Pons (tissue), 1 donor: ENCODE data around the gene ANTXR1.
"Not testable (repeated sequence)": the region's sequence is repeated elsewhere in the genome, so short reads cannot be mapped to it uniquely, and the experiment has no call there.

ENCODE experiments used
- DNase-seq: peaks from one replicate; pipeline ENCODE4 v3.0.0-alpha.2; 2016; ENCODE audit warnings: low spot score

Gene ANTXR1

GRCh38 chr2:69237070-69237670, 224.2 kb downstream of the ANTXR1 start:
- no peak for DNase-seq

DNA sequence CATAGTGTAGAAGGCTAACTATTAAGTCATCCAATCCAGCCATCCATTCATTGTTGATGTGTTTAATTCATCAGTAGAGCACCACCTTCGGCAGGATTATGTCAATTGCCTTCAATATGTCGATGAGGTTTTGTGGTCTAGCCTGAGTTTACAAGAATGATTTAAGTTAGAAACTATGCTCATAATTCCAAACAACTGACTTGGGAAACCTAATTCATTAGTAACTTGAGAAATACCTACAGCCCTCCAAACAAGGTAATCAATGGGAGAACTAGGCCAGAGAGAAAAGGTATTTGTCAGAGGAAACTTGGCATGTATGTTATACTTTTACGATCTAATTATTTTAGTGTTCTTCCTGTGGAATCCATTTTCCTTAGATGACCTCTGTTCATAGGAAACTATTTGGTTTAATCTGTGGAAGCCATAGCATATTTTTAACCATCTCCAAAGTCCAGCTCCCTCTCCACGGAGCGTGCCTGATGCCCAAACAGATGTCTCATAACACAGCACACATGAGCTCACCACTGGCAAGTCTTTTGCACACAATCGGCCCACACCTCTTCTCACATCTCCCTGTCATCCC, 225.6 kb downstream of the ANTXR1 start:
- no peak for DNase-seq

- no peak for DNase-seq
These were observed 228.1 kb downstream of the ANTXR1 start for GRCh38 chr2:69241093-69241492.

DNA sequence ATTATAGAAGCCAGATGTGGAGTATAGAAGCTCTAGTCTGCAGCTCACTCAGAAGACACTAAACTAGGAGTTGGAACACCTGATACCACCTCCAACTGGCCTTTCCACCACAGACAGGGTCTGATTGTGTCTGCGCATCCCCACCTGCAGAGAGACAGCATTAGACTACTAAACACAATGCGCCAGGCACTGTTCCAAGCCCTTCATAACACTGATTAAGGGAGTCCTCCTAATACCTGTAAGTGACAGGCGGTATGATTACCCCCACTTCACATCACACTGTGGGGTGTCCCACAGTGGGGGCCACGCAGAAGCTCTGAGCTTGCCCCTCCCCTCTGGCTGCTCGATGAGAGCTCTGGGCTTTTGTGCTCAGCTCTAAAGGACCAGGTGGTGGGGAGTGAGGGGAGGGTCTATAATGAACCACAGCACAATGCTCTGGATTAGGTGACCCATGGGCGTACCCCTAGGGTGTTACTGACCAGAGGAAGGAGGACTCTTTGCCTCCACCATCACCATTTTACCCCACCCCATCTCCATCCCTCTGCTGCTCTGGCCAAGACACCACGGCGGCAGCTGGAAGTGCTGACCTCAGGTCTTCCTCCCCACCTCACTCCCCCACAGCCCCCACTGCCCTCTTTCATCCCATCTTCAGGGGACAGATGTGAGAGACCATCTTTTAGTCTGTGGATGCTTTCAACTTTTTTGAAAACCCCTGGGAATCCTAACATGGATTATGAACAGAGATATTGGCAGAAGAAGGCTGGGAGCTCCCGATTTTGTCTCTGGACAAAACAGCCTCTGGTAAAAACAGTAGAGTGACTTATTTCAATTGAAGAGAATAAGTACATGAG, 228.9 kb downstream of the ANTXR1 start:
- DNase-seq = no peak

DNA sequence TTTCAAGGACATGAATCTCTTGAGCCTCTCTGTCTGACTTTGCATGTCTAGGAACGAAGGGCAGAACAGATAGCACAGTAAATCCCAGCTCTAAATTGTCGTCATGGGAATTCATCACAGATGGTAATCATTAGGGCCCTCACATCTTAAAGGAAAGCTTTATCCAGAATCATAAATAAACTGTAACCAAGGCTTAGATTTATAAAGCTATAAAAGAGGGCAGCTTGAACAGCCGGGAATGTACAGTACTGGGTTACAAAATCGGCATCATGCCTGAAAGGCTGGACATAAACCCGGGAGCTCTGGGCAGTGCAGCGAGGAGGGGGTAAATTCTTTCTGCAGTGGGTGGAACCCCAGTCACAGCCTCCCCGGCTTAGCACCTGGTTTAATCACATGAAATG, 229.7 kb downstream of the ANTXR1 start:
- no peak for DNase-seq

- no peak for DNase-seq
These were observed 230.7 kb downstream of the ANTXR1 start for GRCh38 chr2:69243652-69244051.

- no peak for DNase-seq
These were observed 231.9 kb downstream of the ANTXR1 start for GRCh38 chr2:69244882-69245281.

- no peak for DNase-seq
These were observed 234.6 kb downstream of the ANTXR1 start for GRCh38 chr2:69247583-69247982.

- DNase-seq = no peak
These were observed 235.3 kb downstream of the ANTXR1 start for GRCh38 chr2:69248232-69248631.

- DNase-seq = no peak
These were observed 238.0 kb downstream of the ANTXR1 start for GRCh38 chr2:69250981-69251380.

DNA sequence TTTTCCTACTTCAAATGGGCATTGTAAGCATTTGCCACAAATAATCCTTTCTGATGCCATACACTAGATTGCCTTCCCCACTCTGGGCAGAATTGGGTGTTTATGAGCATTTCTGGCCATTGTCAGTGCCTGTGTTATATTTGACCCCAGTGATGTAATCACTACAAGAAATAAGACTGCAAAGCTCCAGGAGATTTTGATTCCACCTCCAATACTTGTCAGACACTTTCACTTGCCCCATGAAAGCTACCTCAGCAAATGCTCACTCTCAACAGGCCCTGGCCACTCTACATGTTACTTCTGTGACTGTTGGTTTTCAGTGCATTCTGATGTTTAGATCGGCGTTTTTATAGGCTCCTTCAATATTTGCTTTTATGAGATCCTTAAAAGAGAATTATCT, 239.0 kb downstream of the ANTXR1 start:
- DNase-seq = no peak

DNA sequence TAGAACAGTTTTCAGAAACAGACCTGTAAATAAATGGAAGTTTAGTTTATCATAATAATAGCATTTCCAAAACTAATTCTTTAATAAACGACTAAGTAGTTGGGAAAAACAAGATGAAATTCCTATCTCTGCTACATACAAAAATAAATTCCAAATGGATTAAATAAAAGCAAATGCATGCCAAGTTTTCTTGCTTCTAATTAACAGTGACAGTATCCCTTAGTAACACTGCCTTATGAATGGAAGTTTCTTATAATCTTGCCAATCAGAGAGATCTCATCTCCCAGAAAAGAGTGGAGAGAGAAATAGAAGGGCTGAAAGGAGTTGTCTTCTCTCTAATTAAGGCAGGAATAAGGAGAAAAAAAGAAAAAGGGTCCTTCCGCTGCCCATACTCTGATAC, 240.1 kb downstream of the ANTXR1 start:
- DNase-seq = peak; percentile 26

DNA sequence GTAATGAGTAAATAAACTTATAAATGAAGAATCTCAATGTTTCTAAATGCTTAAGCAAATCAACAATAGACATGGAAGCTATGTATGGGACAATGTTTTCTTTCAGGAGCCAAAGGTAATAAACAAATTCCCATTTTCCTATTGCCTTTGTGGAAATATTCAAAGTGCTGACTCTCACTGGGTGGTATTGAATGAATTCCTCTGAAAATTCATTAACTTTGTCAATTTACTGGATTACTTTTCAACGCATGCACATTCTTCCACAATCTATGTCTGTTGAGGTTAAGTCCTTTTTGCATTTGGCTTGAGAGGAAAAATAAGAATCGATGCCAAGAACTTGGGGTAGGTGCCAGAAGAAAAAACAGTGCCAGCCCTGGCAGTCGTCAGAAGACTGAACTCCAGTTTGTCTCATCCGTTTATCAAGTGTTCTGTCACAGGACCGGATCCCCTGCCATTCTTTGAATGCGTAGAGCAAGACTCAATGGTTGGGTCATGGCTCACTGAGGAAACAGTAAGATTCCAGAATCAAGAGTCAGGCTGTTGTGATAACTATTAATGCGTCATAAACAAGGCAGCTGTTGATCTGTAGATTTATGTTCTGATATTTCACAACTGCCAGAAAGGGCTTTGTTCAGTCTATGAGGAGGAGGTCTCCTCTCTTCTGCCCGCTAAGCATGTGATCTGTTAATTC, 240.8 kb downstream of the ANTXR1 start:
- peak; percentile 47 for DNase-seq

DNA sequence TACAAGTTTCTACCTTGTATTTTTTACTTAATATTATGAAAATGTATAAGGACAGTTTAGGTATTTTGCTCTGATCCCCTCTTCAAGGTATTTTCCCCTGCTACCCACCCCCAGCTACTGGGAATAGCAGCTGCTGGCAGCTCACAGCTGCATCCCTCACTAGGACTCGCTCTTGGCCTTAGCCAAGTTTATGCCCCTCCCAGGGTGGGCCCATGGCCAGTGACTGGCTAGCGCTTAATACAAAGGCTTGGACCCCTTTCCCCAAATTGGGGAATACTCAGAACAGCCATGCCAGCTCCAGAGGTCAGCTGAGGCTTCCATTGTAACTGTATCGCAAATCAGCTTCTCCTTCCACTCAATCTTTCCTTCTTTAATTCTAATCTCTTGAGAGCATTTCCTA, 242.8 kb downstream of the ANTXR1 start:
- DNase-seq = no peak

- not testable (repeated sequence) for DNase-seq
These were observed 247.1 kb downstream of the ANTXR1 start for GRCh38 chr2:69259994-69260591.

- DNase-seq = no peak
These were observed 247.7 kb downstream of the ANTXR1 start for GRCh38 chr2:69260666-69261065.

- no peak for DNase-seq
These were observed 256.4 kb downstream of the ANTXR1 start for GRCh38 chr2:69269330-69269729.

GRCh38 chr2:69271831-69272257, 258.9 kb downstream of the ANTXR1 start:
- DNase-seq = peak; percentile 38

DNA sequence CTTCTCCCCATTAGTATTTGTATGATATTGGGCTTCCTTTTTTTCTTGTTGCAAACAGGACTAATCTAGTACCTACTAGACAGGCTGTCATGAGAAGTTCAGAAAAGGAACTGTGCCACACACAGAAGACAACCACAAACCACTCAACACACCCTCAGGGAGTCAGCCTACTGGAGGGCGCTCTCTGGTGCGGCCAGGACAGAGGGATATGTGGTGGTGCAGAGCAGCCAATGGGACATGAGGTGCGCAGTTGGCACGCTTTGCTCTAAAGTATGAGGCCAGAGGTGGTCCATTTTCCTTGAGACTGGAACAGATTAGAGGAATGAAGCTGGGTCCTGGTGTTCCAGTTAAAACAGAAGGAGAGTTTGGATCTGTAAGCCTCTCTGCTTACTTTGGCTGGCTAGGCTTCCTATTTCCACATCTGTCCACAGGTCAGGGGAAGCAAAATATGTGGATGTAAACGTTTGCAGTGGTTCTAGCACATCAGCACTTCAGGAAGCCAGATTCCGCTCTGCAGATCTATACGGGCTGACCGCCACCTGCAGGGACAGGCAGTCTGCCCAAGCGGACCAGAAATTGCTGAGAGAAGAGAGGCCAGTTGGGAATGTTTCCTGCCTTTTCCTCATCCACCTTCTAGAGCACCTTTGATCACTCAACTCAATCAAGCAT, 260.0 kb downstream of the ANTXR1 start:
- DNase-seq = peak; percentile 57

GRCh38 chr2:69275490-69275889, 262.5 kb downstream of the ANTXR1 start:
- no peak for DNase-seq

DNA sequence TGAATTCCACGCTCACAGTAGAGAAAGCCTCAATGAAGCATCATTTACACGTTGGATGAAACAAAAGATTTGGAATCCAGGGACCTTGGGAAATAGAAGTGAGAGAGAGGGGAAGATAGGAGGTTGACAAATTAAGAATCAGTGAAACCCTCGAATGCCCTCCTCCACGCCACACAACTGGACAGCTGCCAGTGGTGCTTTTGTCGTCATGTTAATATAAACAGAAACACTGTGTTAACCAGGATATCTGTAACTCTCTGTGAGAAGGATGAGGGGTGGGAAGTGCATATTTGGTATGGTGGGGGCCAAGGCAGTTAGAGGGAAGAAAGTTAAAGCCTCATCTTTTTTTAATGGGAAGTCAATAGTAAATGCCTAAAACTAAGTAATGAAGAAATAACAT, 265.4 kb downstream of the ANTXR1 start:
- DNase-seq = no peak

GRCh38 chr2:69279211-69279610, 266.2 kb downstream of the ANTXR1 start:
- DNase-seq = no peak
